Stimulated activated CD8-positive, alpha-beta memory T cell treated with anti-CD3 and anti-CD28 coated beads, Interleukin-7, amount 100 ng/mL, for 1 hour (primary cell): ENCODE measurements around the gene NOXO1.
A peak's percentile ranks its signal among the peaks of the same experiment; 100 is the strongest.

Experiments used
- DNase-seq, 2 donors: peaks; one replicate each; pipeline ENCODE4 v3.0.0-alpha.2; 2020; ENCODE audit warnings: low read depth in 2 of 2

Gene NOXO1

GRCh38 chr16:1979271-1980029 lies 1.8 kb downstream of the NOXO1 start:
- DNase-seq, result no peak

- DNase-seq, result no peak
These were observed 2.7 kb downstream of the NOXO1 start for GRCh38 chr16:1978476-1979120.

DNA sequence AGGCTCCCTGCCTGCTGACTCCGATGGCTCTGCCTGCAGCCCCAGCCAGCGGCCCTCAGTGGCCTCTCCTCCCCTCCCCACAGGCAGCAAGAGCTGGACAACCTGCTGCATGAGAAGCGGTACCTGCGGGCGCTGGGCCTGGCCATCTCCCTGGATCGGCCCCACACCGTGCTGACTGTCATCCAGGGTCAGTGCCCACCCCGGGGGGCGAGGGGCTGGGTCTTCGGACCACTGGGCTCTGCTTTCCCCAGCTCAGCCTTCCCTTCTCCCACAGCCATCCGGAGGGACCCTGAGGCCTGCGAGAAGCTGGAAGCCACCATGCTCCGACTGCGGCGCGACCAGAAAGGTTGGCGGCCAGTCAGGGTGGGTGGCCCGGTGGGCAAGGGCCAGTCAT lies 3.4 kb downstream of the NOXO1 start:
- DNase-seq, result no peak

DNA sequence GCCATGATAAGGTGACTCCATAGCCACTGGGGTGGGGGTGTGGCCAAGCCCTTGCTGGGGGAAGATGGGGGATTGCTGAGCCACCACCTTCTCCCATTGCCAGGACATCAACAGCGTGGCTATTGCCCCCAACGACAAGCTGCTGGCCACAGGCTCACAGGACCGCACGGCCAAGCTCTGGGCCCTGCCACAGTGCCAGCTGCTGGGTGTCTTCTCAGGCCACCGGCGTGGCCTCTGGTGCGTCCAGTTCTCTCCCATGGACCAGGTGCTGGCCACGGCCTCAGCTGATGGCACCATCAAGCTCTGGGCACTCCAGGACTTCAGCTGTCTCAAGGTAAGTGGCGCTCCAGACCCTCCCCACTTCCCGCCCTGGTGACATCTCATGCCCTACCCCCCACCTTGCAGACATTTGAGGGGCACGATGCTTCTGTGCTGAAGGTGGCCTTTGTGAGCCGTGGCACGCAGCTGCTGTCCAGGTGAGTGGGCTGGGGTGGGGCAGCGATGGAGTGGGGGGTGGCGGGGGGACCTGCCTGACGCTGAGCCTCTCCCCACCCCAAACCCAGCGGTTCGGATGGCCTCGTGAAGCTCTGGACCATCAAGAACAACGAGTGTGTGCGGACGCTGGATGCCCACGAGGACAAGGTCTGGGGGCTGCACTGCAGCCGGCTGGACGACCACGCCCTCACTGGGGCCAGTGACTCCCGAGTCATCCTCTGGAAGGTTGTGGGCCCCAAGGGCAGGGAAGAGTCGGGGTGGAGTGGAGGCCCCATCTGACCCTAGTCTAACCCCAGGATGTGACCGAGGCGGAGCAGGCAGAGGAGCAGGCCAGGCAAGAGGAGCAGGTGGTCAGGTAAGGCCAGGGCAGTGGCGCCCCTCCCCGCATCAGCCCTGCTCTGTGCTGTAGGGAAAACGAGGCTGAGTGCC lies 4.1 kb downstream of the NOXO1 start:
- DNase-seq, result no peak

GRCh38 chr16:1976216-1976520 lies 5.1 kb downstream of the NOXO1 start:
- DNase-seq, result no peak

DNA sequence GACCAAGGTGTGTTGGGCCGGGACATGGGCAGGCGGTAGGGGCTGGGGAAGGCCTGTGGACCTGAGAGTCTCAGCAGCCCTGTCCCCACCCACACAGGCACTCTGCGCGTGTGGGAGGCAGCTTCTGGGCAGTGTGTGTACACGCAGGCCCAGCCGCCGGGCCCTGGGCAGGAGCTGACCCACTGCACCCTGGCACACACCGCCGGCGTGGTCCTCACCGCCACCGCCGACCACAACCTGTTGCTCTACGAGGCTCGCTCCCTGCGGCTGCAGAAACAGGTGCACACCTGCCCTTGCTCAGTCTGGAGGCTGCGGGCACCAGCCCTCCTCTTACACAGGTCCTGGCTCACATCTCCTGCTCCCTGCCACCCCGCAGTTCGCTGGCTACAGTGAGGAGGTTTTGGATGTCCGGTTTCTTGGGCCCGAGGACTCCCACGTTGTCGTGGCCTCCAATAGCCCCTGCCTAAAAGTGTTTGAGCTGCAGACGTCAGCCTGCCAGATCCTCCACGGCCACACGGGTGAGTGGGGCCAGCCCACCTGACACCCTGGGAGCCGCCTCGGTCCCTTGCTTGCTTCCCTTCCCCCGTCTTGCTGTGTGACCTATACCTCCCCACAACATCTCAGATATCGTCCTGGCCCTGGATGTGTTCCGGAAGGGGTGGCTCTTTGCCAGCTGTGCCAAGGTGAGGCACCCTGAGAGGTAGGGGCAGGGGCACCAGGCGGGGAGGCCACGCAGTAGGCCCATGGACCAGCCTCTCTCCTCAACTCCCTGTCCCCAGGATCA lies 5.6 kb downstream of the NOXO1 start:
- DNase-seq, result no peak

GRCh38 chr16:1974157-1975070 lies 6.9 kb downstream of the NOXO1 start:
- no peak for DNase-seq

GRCh38 chr16:1973461-1974156 lies 7.7 kb downstream of the NOXO1 start:
- no peak for DNase-seq

GRCh38 chr16:1972490-1972877 lies 8.8 kb downstream of the NOXO1 start:
- no peak for DNase-seq

DNA sequence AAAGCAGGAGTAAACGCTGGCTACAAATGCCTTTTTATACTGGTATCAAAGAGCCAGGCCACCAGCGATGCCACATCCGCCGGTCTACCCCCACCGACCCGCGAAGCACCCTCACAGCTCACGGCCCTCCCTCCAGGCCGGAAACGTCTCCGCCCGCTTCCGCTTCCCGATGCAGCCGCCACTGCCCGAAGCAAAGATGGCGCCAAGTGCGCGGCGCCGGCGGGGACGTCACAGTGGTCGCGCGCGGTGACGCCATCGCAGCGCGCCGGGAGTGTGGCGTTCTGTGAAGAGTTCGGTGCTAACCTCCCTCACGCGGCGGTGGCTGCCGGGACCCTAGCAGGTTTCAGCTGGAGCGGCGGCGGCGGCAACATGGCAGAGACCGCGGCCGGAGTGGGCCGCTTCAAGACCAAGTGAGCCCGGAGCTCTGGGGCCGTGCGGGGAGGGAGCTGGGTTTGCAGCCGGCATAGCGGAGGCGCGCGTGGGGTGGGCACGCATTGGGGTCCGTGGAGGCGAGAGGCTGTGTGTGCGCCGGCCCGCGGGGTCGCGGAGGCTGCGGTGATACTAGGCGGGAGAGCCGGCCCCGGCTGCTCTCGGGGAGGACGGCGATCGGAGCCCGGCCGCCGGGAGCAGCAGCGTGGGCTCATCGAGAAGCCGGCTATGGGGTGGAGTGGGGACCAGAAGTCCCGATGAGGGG lies 9.3 kb downstream of the NOXO1 start, which contains the start of gene TBL3:
TBL3 (plus strand) TSS at position 258 of the 694 bp plus-strand sequence; CDS start at position 370, 112 bp downstream.
- DNase-seq, result peak; percentile 91 to 95

DNA sequence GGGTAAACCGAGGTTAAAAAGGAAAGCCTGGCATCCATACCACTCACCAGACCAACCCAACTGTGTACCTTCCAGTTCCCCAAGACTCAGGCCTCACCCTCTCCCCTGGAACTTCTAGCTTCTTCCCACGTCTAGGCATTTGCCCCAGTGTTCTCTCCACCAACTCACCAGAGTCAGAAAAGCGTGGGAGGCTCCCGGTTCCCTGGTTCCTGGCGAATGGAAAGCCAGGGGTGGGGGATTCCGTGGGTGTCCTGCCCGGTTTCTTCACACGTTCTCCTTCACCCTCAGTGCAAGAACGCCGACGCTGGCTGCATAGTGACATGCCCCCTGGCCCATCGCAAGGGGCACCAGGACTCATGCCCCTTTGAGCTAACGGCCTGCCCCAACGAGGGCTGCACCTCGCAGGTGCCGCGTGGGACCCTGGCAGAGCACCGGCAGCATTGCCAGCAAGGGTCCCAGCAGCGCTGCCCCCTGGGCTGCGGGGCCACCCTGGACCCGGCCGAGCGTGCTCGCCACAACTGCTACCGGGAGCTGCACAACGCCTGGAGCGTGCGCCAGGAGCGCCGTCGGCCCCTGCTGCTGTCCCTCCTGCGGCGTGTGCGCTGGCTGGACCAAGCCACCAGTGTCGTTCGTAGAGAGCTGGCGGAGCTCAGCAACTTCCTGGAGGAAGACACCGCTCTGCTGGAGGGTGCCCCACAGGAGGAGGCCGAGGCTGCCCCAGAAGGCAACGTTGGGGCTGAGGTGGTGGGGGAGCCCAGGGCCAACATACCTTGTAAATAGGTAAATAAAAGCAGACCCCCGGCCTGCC lies 12.9 kb downstream of the NOXO1 start:
- DNase-seq, result no peak

- no peak for DNase-seq
These were observed 14.8 kb downstream of the NOXO1 start, which contains the start of gene RNF151 for GRCh38 chr16:1966460-1966859. Gene RNF151 (plus strand): TSS chr16:1966856. CDS start chr16:1966882, 26 bp downstream.

DNA sequence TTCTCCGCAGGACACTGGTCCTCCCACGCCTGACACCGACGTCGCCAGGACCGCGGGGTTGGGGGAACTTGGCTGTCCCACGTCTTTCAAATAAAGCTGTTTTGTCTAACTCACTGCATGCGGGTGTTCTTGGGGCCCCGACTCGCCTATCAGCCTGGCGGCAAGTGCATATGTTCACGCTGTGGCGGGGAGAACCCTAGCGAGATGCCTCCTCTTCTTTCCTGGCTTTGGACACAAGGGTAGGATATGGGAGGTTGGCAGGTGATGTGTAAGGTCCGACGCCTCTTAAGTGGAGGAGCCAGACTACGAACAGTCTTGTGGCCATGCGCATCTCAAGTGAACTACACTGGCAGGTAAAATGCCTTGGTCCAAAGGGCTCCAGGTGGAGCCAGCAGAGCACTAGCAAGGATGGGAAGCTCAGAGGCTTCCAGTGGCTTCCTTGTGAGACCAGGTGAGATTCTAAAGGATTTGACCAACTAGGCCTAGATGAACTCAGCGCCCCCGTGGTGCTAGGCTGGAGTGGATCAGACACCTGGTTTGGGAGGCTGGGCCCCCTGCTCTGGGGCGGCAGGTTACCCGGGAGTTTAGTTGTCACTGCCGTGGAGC lies 15.8 kb downstream of the NOXO1 start:
- DNase-seq, result no peak

DNA sequence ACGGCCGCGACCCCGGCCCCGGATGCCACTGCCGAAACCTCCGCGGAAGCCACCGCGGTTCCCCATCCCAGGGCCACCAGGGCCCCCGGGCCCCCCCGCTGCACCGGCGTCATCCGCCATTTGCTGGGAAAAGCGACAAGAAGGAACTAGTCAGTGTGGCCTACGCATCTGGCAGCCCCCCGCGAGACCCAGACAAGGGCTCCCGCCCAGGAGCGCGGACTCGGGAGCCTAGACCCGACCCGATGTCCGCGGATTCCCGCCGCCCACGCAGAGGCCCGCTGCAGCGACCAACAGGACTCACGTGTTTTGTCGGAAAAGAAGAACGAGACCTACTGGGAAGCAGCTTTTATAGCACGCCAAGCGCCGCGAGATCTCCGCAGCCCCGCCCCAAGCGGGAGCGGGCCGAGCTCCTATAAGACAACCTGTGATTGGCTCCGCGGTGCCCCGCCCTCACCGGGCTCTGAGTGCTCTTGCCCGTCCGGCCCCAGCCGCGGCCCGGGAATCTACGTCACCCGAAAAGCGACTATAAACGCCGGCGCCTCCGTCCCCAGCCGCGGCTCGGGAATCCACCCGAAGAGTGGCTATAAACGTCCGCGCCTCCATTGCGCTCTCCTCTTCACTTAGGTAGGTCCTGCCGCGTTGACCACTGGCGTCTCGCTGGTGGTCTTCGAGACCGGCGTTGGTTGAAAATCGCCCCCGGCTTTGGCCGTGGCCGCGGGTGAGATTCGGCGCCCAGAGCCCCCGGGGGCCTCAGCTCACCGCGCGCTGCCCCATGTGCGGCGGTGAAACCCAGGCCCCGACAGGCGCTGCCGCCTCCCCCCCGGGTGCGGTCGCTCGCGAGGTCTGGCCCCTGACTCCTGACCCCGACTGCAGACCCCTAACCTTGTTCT lies 16.5 kb downstream of the NOXO1 start, which contains the start of gene RPS2:
RPS2 (minus strand) TSS at position 321 of the 890 bp plus-strand sequence; CDS start at position 120, 201 bp downstream.
- DNase-seq, result peak; percentile 92 to 94

DNA sequence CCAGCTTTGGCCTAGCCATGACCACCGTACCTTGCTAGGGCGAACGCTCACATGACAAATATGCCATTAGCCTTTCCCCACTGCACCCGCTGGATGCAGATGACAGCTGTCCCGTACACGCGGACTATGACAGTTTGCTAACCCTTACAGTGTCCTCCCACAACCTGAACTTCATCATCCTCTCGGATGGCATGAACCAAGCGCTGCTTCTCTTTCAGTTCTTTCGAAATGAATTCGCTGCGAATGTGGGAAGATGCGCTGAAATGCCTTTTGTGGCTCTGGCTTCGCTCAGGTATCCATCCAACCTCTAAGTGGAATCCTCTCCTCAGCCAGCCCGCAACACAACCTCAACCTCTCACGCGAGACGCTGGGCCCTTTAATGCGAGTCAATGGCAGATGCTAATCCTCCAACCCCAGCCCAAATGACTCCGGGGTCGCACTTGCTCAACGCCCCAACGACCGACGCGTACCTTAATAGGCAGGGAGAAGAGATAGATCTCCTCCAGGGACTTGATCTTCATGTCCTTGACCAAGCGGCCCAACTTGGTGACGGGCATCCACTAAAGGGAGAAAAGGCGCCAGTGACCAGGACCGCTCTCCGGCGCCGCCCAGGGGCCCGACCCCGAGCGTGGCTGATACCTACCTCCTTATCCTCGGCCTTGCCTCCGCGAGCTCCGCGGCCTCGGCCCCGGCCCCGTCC lies 17.3 kb downstream of the NOXO1 start:
- no peak for DNase-seq
